HepG2 (cell line): ENCODE measurements around the gene EPHA1. TPM values are rescaled to one million over a fixed set of nuclear protein-coding genes. Genes with fewer than 3 reads are reported as not detected.

Source experiments
- ATAC-seq: fragments of 200-7000 bp; cut with Tn5 transposase; 3 replicates; pipeline ENCODE4 v1.9.1; 2020; ENCODE audit warnings: mild to moderate bottlenecking, moderate library complexity
- BruUV-seq: library from RNA; stranded (reverse); fragments of 400-500 nt; replicated peaks from 2 replicates; lab custom pipeline; 2021; lab: Mats Ljungman, UMichigan
- CTCF ChIA-PET: fragments of 300-600 bp; formaldehyde crosslinking; extraction: SDS; loops from one replicate; lab custom pipeline; 2021; ENCODE audit warnings: low total read pairs, inconsistent platforms, low intra/inter-chr PET ratio; lab: Yijun Ruan, JAX
- POLR2A ChIA-PET: fragments of 350-600 bp; sonication (Branson Sonifier 250); formaldehyde crosslinking; loops from one replicate; lab custom pipeline; 2020; ENCODE audit warnings: antibody characterized with exemption, inconsistent platforms; lab: Yijun Ruan, JAX
- DNase-seq: peaks from one replicate; pipeline ENCODE4 v3.0.0-alpha.2; 2015; ENCODE audit warnings: low spot score
- FAIRE-seq: peaks from 3 replicates; lab custom pipeline; 2011; peaks lifted over from hg19 to GRCh38; lab: Jason Lieb, UNC
- H2AFZ ChIP-seq: one replicate; pipeline ENCODE4 v1.6.1; 2011; ENCODE audit warnings: low read length, inconsistent platforms
- H3K27ac ChIP-seq: fragments of 300-600 bp; 3 replicates; pipeline ENCODE4 v1.8.0; 2011; ENCODE audit warnings: mixed run types, mild to moderate bottlenecking, mixed read lengths, low read length, inconsistent platforms; ENCODE audit not compliant: insufficient read depth; ENCODE audit errors: extremely low read length
- H3K27me3 ChIP-seq, 2 experiments: fragments of 200-600 bp in 1 of 2; 2 replicates in 1 of 2; 3 replicates in 1 of 2; pipeline versions ENCODE4 v1.6.0 to v1.8.0; 2011; ENCODE audit warnings: low read length in 2 of 2, mild to moderate bottlenecking in 2 of 2, moderate library complexity in 2 of 2, inconsistent platforms in 1 of 2; ENCODE audit not compliant: insufficient read depth in 2 of 2, control insufficient read depth in 1 of 2
- H3K36me3 ChIP-seq, 2 experiments: fragments of 200-600 bp in 1 of 2; replicated peaks in 1 of 2; 2 replicates in 1 of 2; 3 replicates in 1 of 2; pipeline versions ENCODE4 v1.5.1 to v1.8.0; 2011; ENCODE audit warnings: low read length in 2 of 2, inconsistent platforms in 1 of 2; ENCODE audit not compliant: insufficient read depth in 2 of 2, control insufficient read depth in 1 of 2
- H3K4me1 ChIP-seq: 2 replicates; pipeline ENCODE4 v1.5.1; 2012; ENCODE audit warnings: low read length, inconsistent platforms; ENCODE audit not compliant: insufficient read depth
- H3K4me2 ChIP-seq: 2 replicates; pipeline ENCODE4 v1.6.0; 2011; ENCODE audit warnings: low read depth, low read length, inconsistent platforms
- H3K4me3 ChIP-seq, 3 experiments: fragments of 200-600 bp in 1 of 3; sonication (generic), shearing (Covaris generic) in 1 of 3; replicated peaks in 1 of 3; 2 replicates each; pipeline ENCODE4 v1.5.1; 2011 to 2016; ENCODE audit warnings: low read length in 3 of 3, inconsistent platforms in 2 of 3, low read depth in 2 of 3, mild to moderate bottlenecking in 2 of 3, control low read depth in 1 of 3, mixed read lengths in 1 of 3; ENCODE audit not compliant: insufficient read depth in 1 of 3
- H3K79me2 ChIP-seq: one replicate; pipeline ENCODE4 v1.6.1; 2011; ENCODE audit warnings: low read length, inconsistent platforms; ENCODE audit not compliant: insufficient read depth
- H3K9ac ChIP-seq: 2 replicates; pipeline ENCODE4 v1.6.0; 2011; ENCODE audit warnings: mild to moderate bottlenecking, low read depth, low read length, inconsistent platforms; ENCODE audit not compliant: insufficient read depth
- H3K9me3 ChIP-seq: 2 replicates; pipeline ENCODE4 v1.5.1; 2012; ENCODE audit warnings: mild to moderate bottlenecking, low read length
- H4K20me1 ChIP-seq: 2 replicates; pipeline ENCODE4 v1.6.0; 2011; ENCODE audit warnings: inconsistent platforms, mild to moderate bottlenecking, low read length, moderate library complexity; ENCODE audit not compliant: insufficient read depth
- ATF1 ChIP-seq: IDR thresholded peaks from 2 replicates; pipeline ENCODE4 v1.6.1; 2016; ENCODE audit warnings: mild to moderate bottlenecking, control low read depth
- CEBPG ChIP-seq: IDR thresholded peaks from 2 replicates; pipeline ENCODE4 v1.6.1; 2016
- EZH2 ChIP-seq: conservative IDR thresholded peaks from 2 replicates; pipeline ENCODE4 v1.6.1; 2012; ENCODE audit warnings: mild to moderate bottlenecking, low read depth, low read length, moderate library complexity
- FOXA3 ChIP-seq: IDR thresholded peaks from 2 replicates; pipeline ENCODE4 v1.6.1; 2016; ENCODE audit warnings: missing genetic modification reagents, missing compliant biosample characterization
- NFKBIZ ChIP-seq: IDR thresholded peaks from 2 replicates; pipeline ENCODE4 v1.6.1; 2018; ENCODE audit warnings: missing genetic modification reagents, missing compliant biosample characterization
- RBM22 ChIP-seq: fragments of 200-400 bp; formaldehyde crosslinking; optimal IDR thresholded peaks from 2 replicates; pipeline ENCODE3; 2017; ENCODE audit warnings: mild to moderate bottlenecking, low read length, moderate library complexity
- SP5 ChIP-seq: IDR thresholded peaks from 2 replicates; pipeline ENCODE4 v1.6.1; 2016; ENCODE audit warnings: low read depth, borderline replicate concordance
- ZBTB44 ChIP-seq: sonication (generic); formaldehyde crosslinking; IDR thresholded peaks from 2 replicates; pipeline ENCODE4 v1.4.0; 2020; ENCODE audit warnings: missing genetic modification reagents
- ZKSCAN1 ChIP-seq: fragments of 150-350 bp; IDR thresholded peaks from 2 replicates; pipeline ENCODE4 v1.6.1; 2014; ENCODE audit warnings: low read length
- WGBS: methylation state at CpG from one replicate; pipeline ENCODE4 v1.1.6; 2017; ENCODE audit warnings: low lambda C conversion rate; 5-methylcytosine and 5-hydroxymethylcytosine counted together
- in situ Hi-C: cut with HindIII; loops from 2 replicates; pipeline ENCODE4 v1.10.0; 2017; ENCODE audit warnings: low pct_unique_long_range_greater_than_20kb; ENCODE audit not compliant: extremely low pct_ligation_motif_present
- intact Hi-C: fragments of 100-400 bp; cut with micrococcal nuclease; formaldehyde crosslinking; loops from one replicate; pipeline ENCODE4 v1.10.0; 2022; ENCODE audit not compliant: unreplicated experiment
- polyA plus RNA-seq, 8 experiments: library from polyadenylated mRNA; depleted of rRNA in 3 of 8; stranded (reverse) in 7 of 8; unstranded in 1 of 8; fragments of >200 nt; fragmentation: Illumina TruSeq in 4 of 8; extraction: Trizol in 4 of 8; gene quantifications; 2 replicates each; pipeline versions ENCODE4 v1.2.1 to v1.2.3, GENCODE V29; 2011 to 2016; ENCODE audit warnings: low read depth in 4 of 8, missing spikeins in 1 of 8, mixed read lengths in 1 of 8; ENCODE audit not compliant: insufficient read depth in 1 of 8
- total RNA-seq, 5 experiments: library from RNA; depleted of rRNA; stranded (reverse); fragments of >200 nt; fragmentation: Illumina TruSeq; extraction: Trizol; gene quantifications; 2 replicates each; pipeline ENCODE4 v1.2.3, GENCODE V29; 2016; ENCODE audit warnings: low read depth in 1 of 5

The EPHA1 gene
- total and polyA plus RNA-seq, 2 of the 13 experiments (the other 11 are each of a cell fraction or from before 2014, with no cell fraction given): 4.6 to 17.1 TPM

- WGBS: 5% methylated on average over 3 of the region's 3 CpGs
- H3K9me3 ChIP-seq: no peaks in the 10 kb centered on the region; the same call in 1 of the 2 replicates
- ChIA-PET POLR2A (no interaction called here), CTCF (no interaction called here)
- BruUV-seq: no TSS peak
- H3K4me2 ChIP-seq: no peak overlapping the region
- no peak for TF ChIP-seq CEBPG (CRISPR knock-in tag)
- no peak for TF ChIP-seq EZH2
- TF ChIP-seq SP5: no peak
- no peak for TF ChIP-seq ZKSCAN1
- TF ChIP-seq ZBTB44 (CRISPR knock-in tag): no peak
- TF ChIP-seq NFKBIZ: no peak
- no peak for TF ChIP-seq RBM22
- no peak for TF ChIP-seq FOXA3
- no peak for TF ChIP-seq ATF1 (CRISPR knock-in tag)
- no peaks in the 10 kb centered on the region for H3K79me2 ChIP-seq
- FAIRE-seq (no peak), DNase-seq (no peak), ATAC-seq (no peak)
- no peaks in the 10 kb centered on the region for H3K27me3 ChIP-seq
- H3K4me1 ChIP-seq: no peaks in the 10 kb centered on the region
- in situ Hi-C loops: no loop called here
- H3K27ac ChIP-seq: no peak overlapping the region
- no peaks in the 10 kb centered on the region for H3K36me3 ChIP-seq
- H3K4me3 ChIP-seq: no peak overlapping the region
- intact Hi-C loops: no loop called here
- H2AFZ ChIP-seq: no peak overlapping the region
- H3K9ac ChIP-seq: no peak overlapping the region
- no peaks in the 10 kb centered on the region for H4K20me1 ChIP-seq
Observed at GRCh38 chr7:143458263-143458662, 49.6 kb upstream of the EPHA1 start.
